NCI-H1092 treated with DMSO at 0.1 percent for 48 hours (cell line): ENCODE data around the gene SAMD3.
"Not testable (repeated sequence)": the region's sequence is repeated elsewhere in the genome, so short reads cannot be mapped to it uniquely, and the experiment has no call there.

Experiments
- DNase-seq: peaks from one replicate; lab custom pipeline; 2025; lab: John Stamatoyannopoulos, UW

Gene SAMD3

DNA sequence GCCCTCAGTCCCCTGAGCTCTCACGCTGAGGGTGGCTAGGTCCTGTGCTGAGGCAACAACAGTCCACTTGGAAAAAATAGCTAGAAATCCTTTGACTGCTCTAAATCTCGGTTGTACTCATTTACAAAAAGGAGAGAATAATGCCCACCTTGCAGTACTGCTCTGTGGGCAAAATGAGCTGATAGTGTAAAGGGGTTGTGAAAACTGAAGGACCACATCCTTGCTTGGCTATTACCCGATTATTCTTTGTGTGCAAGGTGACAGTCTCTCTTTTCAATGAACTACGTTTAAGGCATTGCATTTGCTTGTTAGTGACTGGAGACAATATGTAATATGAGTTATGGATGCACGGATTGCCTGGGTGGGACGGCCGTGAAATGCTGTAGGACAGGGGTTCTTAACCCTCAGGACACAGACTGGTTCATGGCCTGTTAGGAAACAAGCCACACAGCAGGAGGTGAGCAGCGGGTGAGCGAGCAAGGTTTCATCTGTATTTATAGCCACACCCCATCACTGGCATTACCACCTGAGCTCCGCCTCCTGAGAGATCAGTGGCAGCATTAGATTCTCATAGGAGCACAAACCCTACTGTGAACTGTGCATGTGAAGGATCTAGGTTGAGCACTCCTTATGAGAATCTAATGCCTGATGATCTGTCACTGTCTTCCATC lies 14.6 kb downstream of the SAMD3 start:
- DNase-seq, result no peak

DNA sequence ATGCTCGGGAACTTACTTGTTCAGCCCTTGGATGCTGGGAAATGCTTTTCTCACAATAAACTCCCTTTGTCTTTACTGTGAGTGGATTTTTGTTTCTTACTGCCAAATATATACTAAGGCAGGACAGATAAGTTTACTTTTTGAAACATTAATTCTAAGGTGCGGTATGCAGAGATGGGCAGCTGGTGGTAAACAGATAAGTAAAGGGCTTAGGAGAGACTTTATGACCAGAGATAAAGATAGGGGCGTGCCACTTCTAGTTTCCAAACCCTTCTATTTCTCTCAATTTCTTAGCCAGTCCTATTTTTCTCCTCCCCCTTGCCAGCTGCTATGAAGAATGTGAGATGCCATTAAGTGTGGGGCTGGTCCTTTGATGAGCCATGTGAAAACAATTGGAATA lies 16.3 kb downstream of the SAMD3 start:
- DNase-seq, result no peak

DNA sequence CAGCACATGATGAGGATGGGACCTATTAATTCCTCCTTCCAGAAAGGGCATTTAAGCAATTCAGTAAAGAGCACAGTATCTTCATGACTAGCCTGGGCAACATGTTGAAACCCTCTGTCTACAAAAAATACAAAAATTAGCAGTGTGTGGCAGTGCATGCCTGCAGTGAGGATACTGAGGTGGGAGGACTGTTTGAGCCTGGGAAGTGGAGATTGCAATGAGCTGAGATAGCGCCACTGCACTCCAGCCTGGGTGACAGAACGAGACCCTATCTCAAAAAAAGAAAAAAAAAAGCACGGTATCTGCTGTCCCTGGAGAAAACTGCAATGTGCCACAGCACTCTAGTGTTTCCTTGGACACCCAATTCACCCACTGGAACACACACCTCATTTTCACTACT lies 18.4 kb downstream of the SAMD3 start:
- no peak for DNase-seq

DNA sequence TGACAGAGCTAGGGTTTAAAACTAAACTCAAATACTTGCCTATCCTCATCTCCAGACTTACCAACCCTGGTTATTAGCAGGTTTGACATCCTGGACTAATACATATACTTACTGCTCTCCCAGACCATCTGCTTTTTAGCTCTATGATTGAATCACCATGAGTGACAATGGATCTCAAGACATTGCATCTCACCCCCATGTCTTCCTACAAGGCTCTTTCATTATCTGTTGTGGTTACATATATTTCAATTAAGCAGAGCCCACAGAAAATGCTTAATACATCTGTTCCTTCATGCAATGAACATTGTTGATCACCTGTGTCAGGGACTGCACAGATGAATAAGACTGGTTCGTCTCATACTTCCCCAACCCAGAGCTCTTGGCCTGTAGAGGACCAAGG lies 19.4 kb downstream of the SAMD3 start:
- DNase-seq, result no peak

DNA sequence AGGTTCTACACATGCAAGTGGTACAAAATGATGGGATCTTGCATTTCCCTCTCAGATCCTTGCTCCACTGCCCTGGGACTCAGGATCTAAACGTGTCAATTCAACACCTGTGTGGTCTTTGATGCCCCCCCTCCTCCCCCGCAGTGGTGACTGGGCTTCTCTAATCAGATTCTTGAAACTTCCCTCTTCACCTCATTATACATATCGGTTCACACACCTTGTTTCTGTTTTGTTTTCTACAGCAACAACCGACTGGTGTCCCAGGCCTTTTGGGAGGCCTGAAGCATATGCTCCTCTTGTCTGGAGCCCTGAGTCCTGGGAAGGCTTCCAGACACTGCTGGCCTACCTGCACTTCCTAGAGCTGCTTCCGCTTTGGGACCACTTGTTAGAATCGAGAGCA lies 20.0 kb downstream of the SAMD3 start:
- no peak for DNase-seq

DNA sequence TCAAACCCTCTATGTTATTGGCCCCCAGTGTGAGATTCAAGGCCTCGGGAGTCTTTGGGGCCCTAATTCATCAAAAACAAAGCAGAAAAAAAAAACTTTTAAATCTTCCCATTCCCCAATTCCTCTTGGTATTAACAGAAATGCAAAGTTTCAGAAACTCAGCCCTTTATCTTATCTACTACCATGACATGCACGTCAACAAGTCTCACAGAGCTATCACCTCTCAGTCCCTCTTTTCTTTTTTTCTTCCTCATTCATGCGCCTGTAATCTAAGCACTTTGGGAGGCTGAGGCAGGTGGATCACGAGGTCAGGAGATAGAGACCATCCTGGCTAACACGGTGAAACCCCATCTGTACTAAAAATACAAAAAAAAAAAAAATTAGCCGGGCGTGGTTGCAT lies 22.7 kb downstream of the SAMD3 start:
- no peak for DNase-seq

DNA sequence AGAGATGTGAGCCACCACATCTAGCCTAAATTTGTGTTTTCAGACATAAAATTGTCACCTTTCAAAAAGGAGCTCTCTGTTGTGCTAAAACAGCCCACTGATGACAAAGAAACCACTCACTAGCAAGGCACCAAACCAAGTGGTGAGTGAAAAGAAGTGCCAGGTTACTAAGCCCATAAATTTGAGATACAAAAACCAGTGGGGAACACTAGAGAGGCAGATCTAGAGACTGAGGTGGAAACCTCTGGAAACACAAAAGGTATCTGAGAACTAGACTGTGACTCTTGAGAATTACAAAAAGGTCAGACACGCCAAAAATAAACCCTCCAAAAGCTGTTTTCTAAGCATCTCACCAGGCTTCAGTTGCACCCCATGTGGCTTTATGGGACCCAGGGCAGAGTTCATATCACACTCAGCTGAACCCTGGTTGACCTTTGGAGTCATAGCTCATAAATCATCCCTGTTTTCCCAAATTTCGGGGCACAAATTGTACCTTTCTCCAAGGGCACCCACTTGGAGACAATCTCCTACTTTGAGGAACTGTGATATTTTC lies 24.2 kb downstream of the SAMD3 start:
- DNase-seq, result no peak

DNA sequence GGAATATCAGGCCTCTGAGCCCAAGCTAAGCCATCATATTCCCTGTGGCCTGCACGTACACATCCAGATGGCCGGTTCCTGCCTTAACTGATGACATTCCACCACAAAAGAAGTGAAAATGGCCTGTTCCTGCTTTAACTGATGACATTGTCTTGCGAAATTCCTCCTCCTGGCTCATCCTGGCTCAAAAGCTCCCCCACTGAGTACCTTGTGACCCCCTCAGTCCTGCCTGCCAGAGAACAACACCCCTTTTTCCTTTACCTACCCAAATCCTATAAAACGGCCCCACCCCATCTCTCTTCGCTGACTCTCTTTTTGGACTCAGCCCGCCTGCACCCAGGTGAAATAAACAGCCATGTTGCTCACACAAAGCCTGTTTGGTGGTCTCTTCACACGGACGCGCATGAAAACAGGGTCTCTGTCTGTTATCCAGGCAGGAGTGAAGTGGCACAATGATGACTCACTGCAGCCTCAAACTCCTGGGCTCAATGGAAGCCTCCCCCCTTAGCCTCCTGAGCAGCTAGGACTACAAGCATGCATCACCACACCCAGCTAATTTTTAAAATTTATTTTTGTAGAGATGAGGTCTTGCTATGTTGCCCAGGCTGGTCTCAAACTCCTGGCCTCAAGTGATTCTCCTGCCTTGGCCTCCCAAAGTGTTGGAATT lies 24.8 kb downstream of the SAMD3 start:
- not testable (repeated sequence) for DNase-seq

DNA sequence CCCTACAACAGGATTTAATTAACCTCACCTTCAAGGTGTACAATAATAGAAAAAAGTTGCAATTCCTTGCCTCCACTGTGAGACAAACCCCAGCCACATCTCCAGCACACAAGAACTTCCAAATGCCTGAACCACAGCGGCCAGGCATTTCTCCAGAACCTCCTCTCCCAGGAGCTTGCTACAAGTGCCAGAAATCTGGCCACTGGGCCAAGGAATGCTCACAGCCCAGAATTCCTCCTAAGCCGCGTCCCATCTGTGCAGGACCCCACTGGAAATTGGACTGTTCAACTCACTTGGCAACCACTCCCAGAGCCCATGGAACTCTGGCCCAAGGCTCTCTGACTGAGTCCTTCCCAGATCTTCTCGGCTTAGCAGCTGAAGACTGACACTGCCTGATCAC lies 28.3 kb downstream of the SAMD3 start:
- not testable (repeated sequence) for DNase-seq

DNA sequence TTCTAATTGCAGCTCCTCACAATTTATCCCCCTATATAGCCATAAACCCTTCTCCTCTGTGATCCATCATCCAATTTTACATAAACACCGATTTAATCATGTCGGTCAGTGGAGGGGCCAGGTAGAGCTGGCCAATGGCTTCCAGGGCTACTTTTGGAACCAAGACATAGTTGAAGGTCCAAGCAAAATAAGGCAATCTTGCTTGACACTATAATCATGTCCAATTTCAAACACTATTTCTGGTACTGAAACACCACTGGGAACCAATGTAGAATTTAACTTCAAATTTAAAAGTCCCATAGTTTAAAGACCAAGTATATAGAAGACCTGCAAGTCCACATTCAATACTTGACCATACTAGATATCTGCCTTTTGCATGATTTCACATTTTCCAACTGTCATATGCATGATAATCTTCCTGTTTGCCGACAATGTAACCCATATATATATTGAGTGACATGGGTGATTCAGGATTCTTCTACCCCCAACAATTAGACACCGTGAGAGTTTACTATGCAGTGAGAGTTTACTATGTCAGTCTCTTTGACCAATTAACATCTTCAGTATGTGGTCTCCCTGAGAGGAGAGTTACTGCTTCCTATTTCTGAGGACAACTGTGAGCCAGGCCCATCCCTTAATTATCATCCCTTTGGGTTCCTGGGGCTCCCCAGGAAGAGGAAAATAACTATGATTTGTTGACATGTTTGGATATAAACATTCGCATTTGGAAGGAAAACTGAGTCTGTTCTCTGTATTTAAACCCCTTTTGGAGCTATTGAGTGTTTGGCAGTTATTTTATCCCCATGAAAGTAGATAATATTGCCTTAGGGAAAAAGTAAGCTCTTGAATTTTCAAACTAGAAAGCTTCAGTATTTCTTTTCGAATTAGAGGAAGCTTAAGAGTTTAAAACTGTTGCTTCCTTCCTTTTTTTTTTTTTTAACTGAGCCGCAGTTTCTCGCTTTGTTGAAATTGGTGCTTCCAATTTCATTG lies 31.8 kb downstream of the SAMD3 start:
- no peak for DNase-seq

DNA sequence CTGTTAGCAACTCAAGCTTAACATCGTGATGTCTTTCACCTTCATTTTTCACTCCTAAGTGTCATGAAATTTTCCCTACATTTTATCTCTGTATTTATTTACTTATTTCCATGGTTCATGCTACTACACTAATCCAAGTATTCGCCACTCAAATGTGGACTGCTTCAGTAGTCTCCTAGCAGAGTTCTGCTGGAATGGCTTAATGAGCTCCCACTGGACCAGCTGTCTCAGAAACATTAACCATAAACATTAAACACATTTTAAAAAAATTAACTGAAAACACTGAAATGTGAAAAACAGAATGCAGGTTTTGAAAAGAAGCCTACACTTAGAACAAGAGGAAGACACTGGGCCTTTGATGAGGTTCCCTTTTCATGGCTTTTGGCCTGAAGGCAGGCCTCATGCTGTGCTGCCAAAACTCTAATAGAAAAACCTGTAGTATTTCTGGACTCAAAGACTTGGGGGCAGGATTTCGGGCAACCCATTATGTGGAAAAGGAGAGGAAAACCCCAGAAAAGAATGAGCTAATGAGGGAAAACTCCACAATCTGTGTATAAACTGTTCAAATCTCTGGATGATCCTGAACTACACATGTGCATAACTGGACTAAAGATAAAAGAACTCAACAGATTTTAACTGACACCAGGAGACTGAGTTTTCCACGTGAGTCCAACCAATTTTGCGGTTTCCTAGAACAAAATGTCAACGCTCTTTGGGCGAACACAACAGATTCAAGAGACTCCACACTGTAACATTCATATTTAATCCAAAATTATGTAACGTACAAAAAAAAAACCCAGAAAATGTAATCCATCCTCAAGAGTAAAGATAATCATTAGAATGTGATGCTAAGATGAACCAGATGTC lies 33.0 kb downstream of the SAMD3 start:
- no peak for DNase-seq

DNA sequence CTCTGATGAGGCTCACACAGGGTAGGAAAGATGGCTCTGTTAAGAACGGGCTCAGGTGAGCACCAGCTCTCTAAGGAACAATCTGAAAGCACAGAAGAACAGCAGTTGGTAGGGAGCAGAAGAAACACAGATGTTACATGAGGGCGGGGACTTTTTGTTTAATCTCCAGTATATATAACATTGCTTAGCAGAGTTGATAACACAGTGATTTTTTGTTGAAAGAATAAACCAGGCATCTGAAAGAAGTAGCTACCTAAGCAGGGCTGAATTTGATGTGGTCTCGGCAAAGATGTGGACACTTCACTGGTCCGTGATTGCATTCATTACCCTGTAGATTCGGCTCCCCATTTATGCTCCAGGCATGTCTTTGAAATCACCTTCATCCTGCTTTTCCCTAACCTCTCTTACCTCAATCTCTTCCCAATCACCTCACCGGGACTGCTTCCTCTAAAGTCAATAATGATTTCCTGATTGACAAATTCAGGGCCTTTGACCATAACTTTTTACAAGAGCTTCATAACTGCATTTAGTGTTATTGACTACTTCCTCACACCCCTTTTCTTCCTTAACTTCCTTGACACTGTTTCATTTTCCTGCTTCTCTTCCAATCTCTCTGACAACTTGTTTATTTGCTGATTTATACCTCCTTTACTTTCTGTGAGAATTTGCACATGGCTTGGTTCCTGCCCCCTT lies 34.4 kb downstream of the SAMD3 start:
- DNase-seq, result no peak

DNA sequence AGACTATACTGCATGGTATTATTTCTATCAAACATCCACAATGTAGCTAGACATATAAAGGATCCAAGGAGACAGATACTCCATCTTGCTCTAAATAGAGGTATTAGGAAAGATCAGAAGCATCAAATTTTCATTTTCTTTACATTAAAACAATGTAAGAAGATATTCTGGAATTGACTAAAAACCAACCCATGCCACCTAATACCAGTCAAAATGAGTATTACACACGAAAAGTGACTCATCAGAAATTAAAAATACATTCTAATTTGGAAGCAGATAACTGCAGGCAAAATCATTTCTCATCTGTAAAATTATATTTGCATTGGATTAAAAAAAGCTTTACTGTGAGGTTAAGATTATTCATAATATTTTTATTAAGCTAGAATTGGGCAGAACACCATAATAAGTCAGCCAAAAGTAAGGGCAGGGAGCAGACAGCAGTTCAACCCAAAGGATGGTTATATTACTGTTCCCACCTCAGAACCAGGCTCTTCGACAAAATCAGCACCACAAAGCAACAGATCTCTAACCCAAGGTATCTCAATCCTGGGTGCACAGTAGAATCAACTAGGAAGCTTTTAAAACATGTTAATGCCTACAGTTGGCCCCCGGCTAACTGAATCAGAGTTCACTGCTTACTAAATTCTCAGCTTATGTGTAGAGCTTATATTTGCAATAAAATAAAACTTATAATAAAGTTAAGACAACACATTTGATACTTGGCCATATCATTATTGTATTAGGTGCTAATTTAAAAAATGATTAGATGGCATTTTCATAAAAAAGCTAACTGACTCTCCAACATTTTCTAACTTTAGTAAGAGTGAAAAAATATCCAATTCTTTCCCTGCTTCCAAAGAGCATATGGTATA lies 35.2 kb downstream of the SAMD3 start:
- DNase-seq, result no peak

DNA sequence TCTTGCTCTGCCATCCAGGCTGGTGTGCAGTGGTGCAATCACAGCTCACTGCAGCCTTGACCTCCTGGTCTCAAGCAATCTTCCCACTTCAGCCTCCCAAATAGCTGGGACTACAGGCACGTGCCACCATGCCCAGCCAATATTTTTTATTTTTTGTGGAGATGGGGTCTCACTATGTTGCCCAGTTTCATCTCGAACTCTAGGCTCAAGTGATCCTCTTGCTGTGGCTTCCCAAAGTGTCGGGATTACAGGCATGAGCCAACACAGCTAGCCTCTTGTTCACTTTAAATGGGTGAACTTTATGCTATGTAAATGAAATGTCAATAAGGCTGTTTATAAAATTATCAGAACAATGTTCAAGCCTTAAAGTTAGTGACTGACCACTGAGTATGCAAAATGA lies 37.1 kb downstream of the SAMD3 start:
- DNase-seq, result no peak

DNA sequence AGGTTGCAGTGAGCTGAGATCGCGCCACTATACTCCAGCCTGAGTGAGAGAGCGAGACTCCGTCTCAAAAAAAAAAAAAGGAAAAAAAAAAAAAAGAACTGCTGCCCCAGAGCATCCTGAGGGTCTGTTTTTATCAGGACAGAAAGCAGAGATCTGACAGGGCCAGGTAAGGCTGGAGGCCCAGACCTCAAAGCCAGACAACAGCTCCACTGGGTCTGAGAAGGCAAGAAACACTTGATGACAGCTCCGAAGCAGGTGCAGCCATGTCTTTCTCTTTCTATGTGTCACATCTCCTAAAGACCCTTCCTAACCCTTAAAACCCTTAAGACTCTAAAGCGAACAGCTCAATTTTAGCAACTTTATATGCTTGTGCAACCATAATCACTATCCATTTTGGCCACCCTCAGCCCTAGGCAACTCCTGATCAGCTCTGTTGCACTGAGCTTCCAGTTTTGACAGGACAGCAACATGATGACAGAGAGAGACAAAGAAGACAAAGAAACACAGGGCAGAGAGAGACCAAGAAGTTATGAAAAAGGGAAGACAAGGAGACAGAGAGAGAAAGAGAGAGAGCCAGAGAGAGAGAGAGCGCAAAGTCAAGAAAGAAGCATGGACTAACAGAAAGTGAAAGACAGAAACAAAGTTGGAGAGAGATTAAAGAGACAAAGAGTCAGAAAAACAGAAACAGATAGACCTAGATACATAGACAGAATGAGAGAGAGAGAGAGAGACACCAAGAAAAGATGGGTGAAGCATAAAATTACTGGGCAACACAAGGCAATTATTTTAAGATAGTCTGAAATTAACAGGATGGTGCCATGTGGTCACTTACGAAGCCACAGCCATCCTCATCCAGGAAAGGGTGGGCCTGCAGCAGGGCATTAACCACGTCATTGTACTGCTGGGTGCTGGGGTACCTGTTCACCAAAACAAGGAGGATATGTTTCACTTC lies 39.2 kb downstream of the SAMD3 start:
- DNase-seq, result no peak

DNA sequence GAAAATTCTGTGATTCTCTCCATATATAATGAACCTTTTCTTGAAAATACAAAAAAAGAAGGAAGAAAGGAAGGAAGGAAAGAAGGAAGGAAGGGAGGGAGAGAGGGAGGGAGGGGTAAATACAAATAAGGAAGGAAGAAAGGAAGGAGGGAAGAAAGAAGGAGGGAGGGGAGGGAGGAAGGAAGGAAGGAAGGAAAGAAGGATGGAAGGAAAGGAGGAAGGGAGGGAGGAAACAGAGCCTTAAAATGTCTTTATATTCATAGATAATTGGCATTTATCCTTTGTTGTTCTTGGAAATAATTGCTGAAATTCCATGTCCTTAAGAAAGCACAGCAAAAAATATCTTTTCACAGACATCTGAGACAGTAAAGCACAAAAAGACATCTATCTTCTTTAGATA lies 40.3 kb downstream of the SAMD3 start:
- DNase-seq, result no peak

DNA sequence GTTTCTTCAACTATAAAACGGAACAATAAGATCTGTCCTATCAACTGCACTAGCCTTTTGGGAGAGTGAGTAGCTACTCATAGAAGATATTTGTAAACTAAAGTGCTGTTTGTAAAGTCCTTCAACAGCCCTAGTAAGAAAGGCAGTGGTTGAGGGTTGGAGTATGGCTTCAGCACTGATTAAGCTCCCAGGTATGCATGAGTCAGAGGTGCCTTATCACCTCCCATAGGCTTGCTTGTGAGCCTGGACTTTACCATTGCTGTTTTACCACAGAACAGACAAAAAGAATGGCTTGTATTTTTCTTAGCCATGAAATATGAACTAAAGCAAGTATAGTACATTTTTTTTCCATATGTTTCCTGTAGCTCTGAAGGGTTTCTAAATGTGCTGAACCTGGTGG lies 44.1 kb downstream of the SAMD3 start:
- no peak for DNase-seq

DNA sequence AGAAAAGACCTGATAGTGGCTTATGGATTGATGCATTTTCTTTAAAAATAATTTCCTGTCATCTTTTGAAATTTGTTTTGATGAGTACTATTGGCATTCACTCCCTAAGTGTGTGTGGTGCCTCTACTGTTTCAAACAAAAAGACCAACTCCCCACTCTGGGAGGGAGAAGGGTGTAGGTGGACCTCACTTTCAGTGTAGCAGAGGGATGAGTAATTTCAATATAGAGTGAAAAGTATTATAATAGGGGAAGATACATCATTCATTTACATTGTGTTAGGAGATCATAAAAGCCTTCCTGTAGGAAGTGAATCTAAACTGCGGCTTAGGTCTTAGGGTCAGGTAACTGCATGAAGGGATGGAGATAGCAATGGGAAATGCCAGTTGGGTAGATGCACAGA lies 46.4 kb downstream of the SAMD3 start:
- DNase-seq, result no peak
